ENCODE data around the gene EIF3J.

GRCh38 chr15:44595246-44595645 is 58.3 kb downstream of the EIF3J start:
- TF ChIP-seq CTCF (IDR thresholded peaks at IDR 0.05 in 8 of 11, conservative IDR thresholded peaks at IDR 0.05 in 3 of 11) (no peak), POLR2A (IDR thresholded peaks at IDR 0.05) (no peak), POLR2AphosphoS5 (IDR thresholded peaks at IDR 0.05) (no peak)
